ENCODE results near the gene ANKZF1. TPM values are rescaled to one million over a fixed set of nuclear protein-coding genes. Genes with fewer than 3 reads are reported as not detected.

The ANKZF1 gene
- total and polyA plus RNA-seq, 2 donors (not counting 1 experiment from before 2014, with no cell fraction given) = 152 to 181 TPM

- Histone ChIP-seq H3K79me2 (ENCODE audit: control insufficient read depth, insufficient read depth, low read length) (no peaks in the 10 kb centered on the region), H2AFZ (ENCODE audit: insufficient read depth, low read depth, low read length, poor library complexity, severe bottlenecking) (no peak overlapping the region), H3K27ac (ENCODE audit: low read length in 2 of 2) (no peak overlapping the region), H3K4me2 (replicated peaks; ENCODE audit: low read depth, low read length, poor library complexity, severe bottlenecking) (no peak overlapping the region), H3K9me3 (ENCODE audit: control extremely low read depth in 1 of 3, control insufficient read depth in 2 of 3, insufficient read depth in 1 of 3, low read length in 2 of 3) (no peaks in the 10 kb centered on the region), H3K4me1 (ENCODE audit: control insufficient read depth in 2 of 2, insufficient read depth in 2 of 2, low read length in 2 of 2) (peaks cover 9 to 15% of the 10 kb centered on the region in 2 donors), H3K4me3 (ENCODE audit: control extremely low read depth in 1 of 5, extremely low read depth in 1 of 5, insufficient read depth in 1 of 5, low read depth in 2 of 5, low read length in 4 of 5) (no peak overlapping the region), H4K20me1 (ENCODE audit: control insufficient read depth, insufficient read depth, low read length, poor library complexity, severe bottlenecking) (peaks cover 4% of the 10 kb centered on the region), H3K27me3 (replicated peaks in 1 of 4; ENCODE audit: control extremely low read depth in 1 of 4, control insufficient read depth in 3 of 4, insufficient read depth in 4 of 4, low read length in 3 of 4) (no peaks in the 10 kb centered on the region), H3K9ac (ENCODE audit: low read length) (no peak overlapping the region), H3K36me3 (replicated peaks in 1 of 2; ENCODE audit: control extremely low read depth in 1 of 2, control insufficient read depth in 1 of 2, extremely low read depth in 1 of 2, insufficient read depth in 2 of 2, low read length in 1 of 2) (peaks cover 7 to 18% of the 10 kb centered on the region in 2 experiments)
- Mint-ChIP-seq H3K9me3 (ENCODE audit: insufficient read depth) (no peaks in the 10 kb centered on the region), H3K4me3 (no peak overlapping the region), H3K4me1 (peaks cover 22% of the 10 kb centered on the region), H3K27me3 (no peaks in the 10 kb centered on the region), H3K27ac (no peak overlapping the region)
- 97% methylated on average over 8 of the region's 8 CpGs for WGBS (ENCODE audit: insufficient coverage)
- intact Hi-C loops (cut with micrococcal nuclease) = no loop called here
- DNase-seq = no peak
- CTCF ChIA-PET = interaction anchor here (1.0 to 7.3 kb wide), 6 partner anchors 39 to 82 kb away, joined by 3 to 65 read pairs (median 12); partner anchors contain the start of genes DNAJB2, NHEJ1 and SLC23A3
- no peak for TF ChIP-seq EZH2 (IDR thresholded peaks at IDR 0.05; ENCODE audit: borderline replicate concordance, insufficient read depth, low read depth, low read length, poor library complexity, severe bottlenecking)
- TF ChIP-seq, protein P1, sequence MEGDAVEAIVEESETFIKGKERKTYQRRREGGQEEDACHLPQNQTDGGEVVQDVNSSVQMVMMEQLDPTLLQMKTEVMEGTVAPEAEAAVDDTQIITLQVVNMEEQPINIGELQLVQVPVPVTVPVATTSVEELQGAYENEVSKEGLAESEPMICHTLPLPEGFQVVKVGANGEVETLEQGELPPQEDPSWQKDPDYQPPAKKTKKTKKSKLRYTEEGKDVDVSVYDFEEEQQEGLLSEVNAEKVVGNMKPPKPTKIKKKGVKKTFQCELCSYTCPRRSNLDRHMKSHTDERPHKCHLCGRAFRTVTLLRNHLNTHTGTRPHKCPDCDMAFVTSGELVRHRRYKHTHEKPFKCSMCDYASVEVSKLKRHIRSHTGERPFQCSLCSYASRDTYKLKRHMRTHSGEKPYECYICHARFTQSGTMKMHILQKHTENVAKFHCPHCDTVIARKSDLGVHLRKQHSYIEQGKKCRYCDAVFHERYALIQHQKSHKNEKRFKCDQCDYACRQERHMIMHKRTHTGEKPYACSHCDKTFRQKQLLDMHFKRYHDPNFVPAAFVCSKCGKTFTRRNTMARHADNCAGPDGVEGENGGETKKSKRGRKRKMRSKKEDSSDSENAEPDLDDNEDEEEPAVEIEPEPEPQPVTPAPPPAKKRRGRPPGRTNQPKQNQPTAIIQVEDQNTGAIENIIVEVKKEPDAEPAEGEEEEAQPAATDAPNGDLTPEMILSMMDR (IDR thresholded peaks at IDR 0.05) = no peak
- POLR2A ChIA-PET = interaction anchor here (0.6 kb wide), 1 partner anchor 60 kb away, joined by 7 read pairs; no protein-coding TSS in a partner anchor
- no peak for ATAC-seq (ENCODE audit: low read depth)
Observed at GRCh38 chr2:219213026-219213415, 16.6 kb upstream of the ANKZF1 start.

GRCh38 chr2:219213486-219214071, 16.0 kb upstream of the ANKZF1 start:
- no peak overlapping the region for H3K4me3 Mint-ChIP-seq
- no peak overlapping the region for H2AFZ ChIP-seq (ENCODE audit: insufficient read depth, low read depth, low read length, poor library complexity, severe bottlenecking)
- intact Hi-C loops (cut with micrococcal nuclease) = no loop called here
- no peaks in the 10 kb centered on the region for H4K20me1 ChIP-seq (ENCODE audit: control insufficient read depth, insufficient read depth, low read length, poor library complexity, severe bottlenecking)
- no peaks in the 10 kb centered on the region for H3K9me3 Mint-ChIP-seq (ENCODE audit: insufficient read depth)
- H3K27me3 Mint-ChIP-seq = no peaks in the 10 kb centered on the region
- 99% methylated on average over 10 of the region's 10 CpGs for WGBS (ENCODE audit: insufficient coverage)
- CTCF ChIA-PET = interaction anchor here (1.0 to 7.3 kb wide), 6 partner anchors 39 to 81 kb away, joined by 3 to 65 read pairs (median 12); partner anchors contain the start of genes DNAJB2, NHEJ1, SLC23A3 and TUBA4A
- no peaks in the 10 kb centered on the region for H3K79me2 ChIP-seq (ENCODE audit: control insufficient read depth, insufficient read depth, low read length)
- peaks cover 4 to 13% of the 10 kb centered on the region in 2 experiments for H3K36me3 ChIP-seq (replicated peaks in 1 of 2; ENCODE audit: control extremely low read depth in 1 of 2, control insufficient read depth in 1 of 2, extremely low read depth in 1 of 2, insufficient read depth in 2 of 2, low read length in 1 of 2)
- TF ChIP-seq, protein P1 (IDR thresholded peaks at IDR 0.05) = no peak
- no peak for TF ChIP-seq EZH2 (IDR thresholded peaks at IDR 0.05; ENCODE audit: borderline replicate concordance, insufficient read depth, low read depth, low read length, poor library complexity, severe bottlenecking)
- ATAC-seq (ENCODE audit: low read depth) (no peak), DNase-seq (no peak)
- no peak overlapping the region for H3K4me3 ChIP-seq (ENCODE audit: control extremely low read depth in 1 of 5, extremely low read depth in 1 of 5, insufficient read depth in 1 of 5, low read depth in 2 of 5, low read length in 4 of 5)
- no peaks in the 10 kb centered on the region for H3K27me3 ChIP-seq (replicated peaks in 1 of 4; ENCODE audit: control extremely low read depth in 1 of 4, control insufficient read depth in 3 of 4, insufficient read depth in 4 of 4, low read length in 3 of 4)
- peaks cover 20% of the 10 kb centered on the region for H3K4me1 Mint-ChIP-seq
- no peaks in the 10 kb centered on the region for H3K9me3 ChIP-seq (ENCODE audit: control extremely low read depth in 1 of 3, control insufficient read depth in 2 of 3, insufficient read depth in 1 of 3, low read length in 2 of 3)
- no peak overlapping the region for H3K4me2 ChIP-seq (replicated peaks; ENCODE audit: low read depth, low read length, poor library complexity, severe bottlenecking)
- POLR2A ChIA-PET = no interaction called here
- no peak overlapping the region for H3K27ac ChIP-seq (ENCODE audit: low read length in 2 of 2)
- peaks cover 14 to 20% of the 10 kb centered on the region in 2 donors for H3K4me1 ChIP-seq (ENCODE audit: control insufficient read depth in 2 of 2, insufficient read depth in 2 of 2, low read length in 2 of 2)
- no peak overlapping the region for H3K27ac Mint-ChIP-seq
- no peak overlapping the region for H3K9ac ChIP-seq (ENCODE audit: low read length)

Data from B cell (primary cell).